CD4-positive, alpha-beta T cell treated with Interleukin-17A for 1 hour (primary cell): ENCODE results near the gene PTPRD.

Source experiments
- DNase-seq: peaks from one replicate; pipeline ENCODE4 v3.0.0-alpha.2; 2020

The PTPRD gene

GRCh38 chr9:8265281-8265680 lies 2347.5 kb downstream of the PTPRD start:
- DNase-seq = no peak
